H1 (cell line): Measurements from ENCODE around the gene ARID5B. TPM values are rescaled to one million over a fixed set of nuclear protein-coding genes. Genes with fewer than 3 reads are reported as not detected.

Experiments used
- CTCF ChIA-PET: fragments of 300-600 bp; sonication (Branson Sonifier 250); formaldehyde crosslinking; loops from one replicate; lab custom pipeline; 2021; ENCODE audit not compliant: partially characterized antibody; lab: Charles Lee
- POLR2A ChIA-PET: fragments of 300-600 bp; sonication (Branson Sonifier 250); formaldehyde crosslinking; loops from one replicate; lab custom pipeline; 2021; ENCODE audit warnings: inconsistent platforms; ENCODE audit not compliant: partially characterized antibody; lab: Charles Lee
- DNase-seq, 2 experiments: peaks; one replicate each; pipeline versions ENCODE4 v3.0.0 to v3.0.0-alpha.2; 2010 to 2022; ENCODE audit warnings: low spot score in 2 of 2, low read depth in 1 of 2, mixed read lengths in 1 of 2
- FAIRE-seq: peaks from 2 replicates; lab custom pipeline; 2011; peaks lifted over from hg19 to GRCh38; lab: Jason Lieb, UNC
- H2AFZ ChIP-seq: 2 replicates; pipeline ENCODE4 v1.8.1; 2012; ENCODE audit warnings: low read length, inconsistent platforms
- H2AK5ac ChIP-seq: 2 replicates; pipeline ENCODE4 v1.6.1; 2013; ENCODE audit warnings: low read depth, low read length
- H2BK120ac ChIP-seq: replicated peaks from 2 replicates; pipeline ENCODE3; 2013; ENCODE audit warnings: low read depth, low read length, inconsistent platforms
- H2BK12ac ChIP-seq: 2 replicates; pipeline ENCODE4 v1.6.1; 2013; ENCODE audit warnings: low read depth, low read length
- H2BK15ac ChIP-seq: 2 replicates; pipeline ENCODE4 v1.6.1; 2013; ENCODE audit warnings: low read length
- H2BK20ac ChIP-seq: 2 replicates; pipeline ENCODE4 v1.6.1; 2013; ENCODE audit warnings: low read length
- H2BK5ac ChIP-seq: 2 replicates; pipeline ENCODE4 v1.6.1; 2013; ENCODE audit warnings: low read depth, low read length
- H3K14ac ChIP-seq: 2 replicates; pipeline ENCODE4 v1.6.1; 2013; ENCODE audit warnings: inconsistent platforms; ENCODE audit not compliant: insufficient read length
- H3K18ac ChIP-seq: 2 replicates; pipeline ENCODE4 v1.6.1; 2013; ENCODE audit warnings: low read length; ENCODE audit errors: extremely low read depth
- H3K23ac ChIP-seq: 2 replicates; pipeline ENCODE4 v1.6.1; 2013; ENCODE audit warnings: inconsistent platforms; ENCODE audit not compliant: insufficient read length
- H3K23me2 ChIP-seq: 2 replicates; pipeline ENCODE4 v1.6.1; 2013; ENCODE audit warnings: low read depth, low read length
- H3K27ac ChIP-seq: 2 replicates; pipeline ENCODE4 v1.6.1; 2011; ENCODE audit warnings: low read depth, low read length, inconsistent platforms
- H3K27me3 ChIP-seq, 4 experiments: replicated peaks in 1 of 4; 1 replicate in 1 of 4; 2 replicates in 3 of 4; pipeline versions ENCODE4 v1.6.1 to v1.8.1; 2011 to 2013; ENCODE audit warnings: low read length in 3 of 4, mild to moderate bottlenecking in 3 of 4, inconsistent platforms in 2 of 4, mixed read lengths in 2 of 4, moderate library complexity in 1 of 4; ENCODE audit not compliant: control insufficient read depth in 3 of 4, insufficient read depth in 3 of 4; ENCODE audit errors: extremely low read depth in 1 of 4
- H3K36me3 ChIP-seq, 4 experiments: 2 replicates each; pipeline versions ENCODE4 v1.6.1 to v1.8.1; 2011 to 2013; ENCODE audit warnings: mild to moderate bottlenecking in 4 of 4, low read length in 3 of 4, moderate library complexity in 2 of 4, control low read depth in 1 of 4, inconsistent platforms in 1 of 4; ENCODE audit not compliant: insufficient read depth in 4 of 4, control insufficient read depth in 2 of 4
- H3K4ac ChIP-seq: replicated peaks from 2 replicates; pipeline ENCODE3; 2013; ENCODE audit warnings: low read length, low read depth, mixed read lengths, inconsistent platforms; ENCODE audit not compliant: insufficient read length
- H3K4me1 ChIP-seq, 4 experiments: replicated peaks in 1 of 4; 1 replicate in 1 of 4; 2 replicates in 3 of 4; pipeline versions ENCODE4 v1.6.1 to v1.8.1; 2011 to 2013; ENCODE audit warnings: low read length in 3 of 4, inconsistent platforms in 2 of 4, mixed read lengths in 1 of 4; ENCODE audit not compliant: insufficient read depth in 4 of 4, control insufficient read depth in 3 of 4
- H3K4me2 ChIP-seq, 2 experiments: 2 replicates each; pipeline versions ENCODE4 v1.6.1 to v1.8.1; 2011 to 2013; ENCODE audit warnings: low read depth in 2 of 2, low read length in 2 of 2, control low read depth in 1 of 2, inconsistent platforms in 1 of 2, mild to moderate bottlenecking in 1 of 2; ENCODE audit not compliant: insufficient read depth in 1 of 2
- H3K4me3 ChIP-seq, 4 experiments: fragments of 200-600, 300-600 bp in 1 of 4; sonication (generic), shearing (Covaris generic), sonication (Bioruptor Twin) in 1 of 4; 2 replicates each; pipeline versions ENCODE4 v1.5.1 to v1.8.1; 2011 to 2016; ENCODE audit warnings: low read length in 4 of 4, low read depth in 3 of 4, control low read depth in 2 of 4, inconsistent platforms in 2 of 4, mild to moderate bottlenecking in 2 of 4, mixed read lengths in 1 of 4, moderate library complexity in 1 of 4; ENCODE audit not compliant: insufficient read depth in 2 of 4; ENCODE audit errors: extremely low read depth in 1 of 4
- H3K56ac ChIP-seq: replicated peaks from 2 replicates; pipeline ENCODE3; 2013; ENCODE audit warnings: low read depth, mild to moderate bottlenecking, mixed read lengths, low read length, inconsistent platforms; ENCODE audit not compliant: insufficient read length
- H3K79me1 ChIP-seq: 2 replicates; pipeline ENCODE4 v1.6.1; 2013; ENCODE audit warnings: low read depth, low read length, control low read depth
- H3K79me2 ChIP-seq, 2 experiments: 2 replicates each; pipeline versions ENCODE4 v1.6.1 to v1.8.1; 2012 to 2013; ENCODE audit warnings: low read length in 2 of 2, mild to moderate bottlenecking in 2 of 2, inconsistent platforms in 1 of 2; ENCODE audit not compliant: insufficient read depth in 2 of 2, control insufficient read depth in 1 of 2
- H3K9ac ChIP-seq, 4 experiments: replicated peaks in 1 of 4; 1 replicate in 1 of 4; 2 replicates in 3 of 4; pipeline versions ENCODE4 v1.6.1 to v1.8.1; 2011 to 2013; ENCODE audit warnings: low read depth in 3 of 4, low read length in 3 of 4, control low read depth in 2 of 4, mild to moderate bottlenecking in 2 of 4, moderate library complexity in 2 of 4, inconsistent platforms in 1 of 4; ENCODE audit errors: extremely low read depth in 1 of 4
- H3K9me3 ChIP-seq, 2 experiments: 2 replicates each; pipeline versions ENCODE4 v1.6.1 to v1.8.1; 2012 to 2013; ENCODE audit warnings: mild to moderate bottlenecking in 2 of 2, moderate library complexity in 2 of 2, control low read depth in 1 of 2, inconsistent platforms in 1 of 2, low read depth in 1 of 2, low read length in 1 of 2, mixed read lengths in 1 of 2; ENCODE audit not compliant: insufficient read depth in 2 of 2
- H4K20me1 ChIP-seq, 2 experiments: replicated peaks in 1 of 2; 2 replicates each; pipeline versions ENCODE3 to v1.8.1; 2011 to 2013; ENCODE audit warnings: inconsistent platforms in 2 of 2, low read length in 2 of 2, mild to moderate bottlenecking in 1 of 2; ENCODE audit not compliant: insufficient read depth in 2 of 2, control insufficient read depth in 1 of 2
- H4K5ac ChIP-seq: 2 replicates; pipeline ENCODE4 v1.6.1; 2013; ENCODE audit warnings: low read length, low read depth, mixed read lengths, inconsistent platforms; ENCODE audit not compliant: insufficient read length
- H4K8ac ChIP-seq: 2 replicates; pipeline ENCODE4 v1.8.0; 2013; ENCODE audit warnings: mild to moderate bottlenecking, moderate library complexity, low read length, inconsistent platforms; ENCODE audit not compliant: insufficient read depth; ENCODE audit errors: extremely low read depth
- H4K91ac ChIP-seq: replicated peaks from 2 replicates; pipeline ENCODE3; 2013; ENCODE audit warnings: low read length, mixed read lengths, inconsistent platforms; ENCODE audit not compliant: insufficient read length
- ATF2 ChIP-seq: IDR thresholded peaks from 2 replicates; pipeline ENCODE4 v1.6.1; 2012; ENCODE audit warnings: low read length, inconsistent platforms
- WGBS, 2 experiments: shearing (Covaris generic) in 1 of 2; methylation state at CpG; one replicate each; pipeline versions ENCODE4 v1.1.6 to v1.1.7; 2013 to 2015; ENCODE audit warnings: low lambda C conversion rate in 2 of 2, mixed read lengths in 2 of 2, inconsistent platforms in 1 of 2, low coverage in 1 of 2, missing lambda C conversion rate in 1 of 2; ENCODE audit not compliant: insufficient replicate concordance in 2 of 2, insufficient coverage in 1 of 2, insufficient read length in 1 of 2; ENCODE audit errors: extremely low coverage in 1 of 2, missing lambda C conversion rate in 1 of 2; 5-methylcytosine and 5-hydroxymethylcytosine counted together
- polyA plus RNA-seq, 7 experiments: library from polyadenylated mRNA; depleted of rRNA in 3 of 7; stranded (reverse) in 5 of 7; unstranded in 2 of 7; fragments of >200 nt in 5 of 7; fragments of 200-250 nt in 2 of 7; gene quantifications; 1 replicate in 5 of 7; 2 replicates in 1 of 7; 4 replicates in 1 of 7; pipeline versions ENCODE4 v1.2.1 to v1.2.3, GENCODE V29; 2011 to 2013; ENCODE audit warnings: missing spikeins in 2 of 7, mixed read lengths in 2 of 7
- total RNA-seq: library from RNA; stranded (reverse); fragmentation: NEBNext Ultra II Directional; extraction: Animal tissue kit (Norgen Biotek cat#: 25700); gene quantifications from 2 replicates; pipeline ENCODE4 v1.2.1, GENCODE V29; 2021

ARID5B gene
- total and polyA plus RNA-seq, 2 of the 8 experiments (the other 6 are each of a cell fraction or from before 2014, with no cell fraction given) = 0.21 to 1.1 TPM

DNA sequence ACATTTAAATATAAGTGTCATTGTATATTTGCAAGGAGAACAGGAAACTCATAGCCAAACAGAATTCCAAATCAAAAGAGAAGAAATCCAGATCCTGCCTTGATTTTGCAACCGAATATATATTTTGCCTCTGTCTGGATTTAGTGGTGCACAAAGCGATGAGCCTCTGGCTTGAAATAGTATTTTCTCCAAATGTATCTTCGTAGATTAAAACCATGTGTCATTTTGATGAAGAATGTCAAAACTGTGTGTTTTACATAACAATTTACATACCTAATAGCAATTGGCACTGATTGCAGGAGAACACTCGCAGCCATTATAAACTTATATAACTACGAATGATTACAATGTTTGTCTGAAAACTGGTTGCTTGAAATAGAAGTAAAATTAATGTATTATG is 156.4 kb downstream of the ARID5B start:
- Histone ChIP-seq H3K9me3 (no peaks in the 10 kb centered on the region), H2BK15ac (no peak overlapping the region), H3K27ac (no peak overlapping the region), H3K4ac (no peak overlapping the region), H2AFZ (no peak overlapping the region), H3K79me1 (no peaks in the 10 kb centered on the region), H4K8ac (no peak overlapping the region), H3K9ac (no peak overlapping the region), H2BK5ac (no peak overlapping the region), H2BK20ac (no peak overlapping the region), H2BK12ac (no peak overlapping the region), H3K14ac (no peak overlapping the region), H3K4me2 (no peak overlapping the region), H3K4me3 (no peak overlapping the region), H4K20me1 (no peaks in the 10 kb centered on the region), H3K27me3 (no peaks in the 10 kb centered on the region), H3K79me2 (no peaks in the 10 kb centered on the region), H3K36me3 (no peaks in the 10 kb centered on the region), H2AK5ac (no peak overlapping the region), H3K23me2 (no peaks in the 10 kb centered on the region; the same call in 1 of the 2 replicates), H2BK120ac (no peak overlapping the region), H3K4me1 (no peaks in the 10 kb centered on the region), H4K91ac (no peak overlapping the region), H3K23ac (no peak overlapping the region), H3K18ac (no peak overlapping the region), H4K5ac (no peak overlapping the region), H3K56ac (no peak overlapping the region)
- CTCF ChIA-PET = no interaction called here
- no peak for FAIRE-seq
- DNase-seq = no peak
- no peak for TF ChIP-seq ATF2
- POLR2A ChIA-PET = no interaction called here
- 87% methylated on average over 5 of the region's 5 CpGs; no CpG with 5 or more reads in 1 of the 2 experiments for WGBS, 2 experiments
